ENCODE measurements around the gene KRT74.

The KRT74 gene

GRCh38 chr12:52519387-52519703 is 54.3 kb downstream of the KRT74 start:
- no peaks in the 10 kb centered on the region for H3K9me3 Mint-ChIP-seq
- no peak overlapping the region for H3K4me3 Mint-ChIP-seq
- ATAC-seq (replicated peaks; ENCODE audit: extremely low read depth, poor library complexity, severe bottlenecking) (no peak), DNase-seq (ENCODE audit: low spot score in 2 of 2) (peak in 1 of 2 donors; percentile 4)
- H3K36me3 Mint-ChIP-seq (ENCODE audit: insufficient read depth) = no peaks in the 10 kb centered on the region
- H3K27me3 Mint-ChIP-seq = no peaks in the 10 kb centered on the region
- peaks cover 6% of the 10 kb centered on the region for H3K4me1 Mint-ChIP-seq
- no peak overlapping the region for H3K27ac Mint-ChIP-seq (ENCODE audit: low read depth)

- ATAC-seq (replicated peaks; ENCODE audit: extremely low read depth, poor library complexity, severe bottlenecking) (no peak), DNase-seq (ENCODE audit: low spot score in 2 of 2) (no peak)
- Mint-ChIP-seq H3K27ac (ENCODE audit: low read depth) (no peak overlapping the region), H3K27me3 (no peaks in the 10 kb centered on the region), H3K4me3 (no peak overlapping the region), H3K4me1 (peaks cover 6% of the 10 kb centered on the region), H3K9me3 (no peaks in the 10 kb centered on the region), H3K36me3 (ENCODE audit: insufficient read depth) (no peaks in the 10 kb centered on the region)
Observed at GRCh38 chr12:52518574-52519386, 54.9 kb downstream of the KRT74 start.

- Mint-ChIP-seq H3K27ac (ENCODE audit: low read depth) (no peak overlapping the region), H3K4me3 (no peak overlapping the region), H3K9me3 (no peaks in the 10 kb centered on the region), H3K4me1 (peaks cover 6% of the 10 kb centered on the region), H3K36me3 (ENCODE audit: insufficient read depth) (no peaks in the 10 kb centered on the region), H3K27me3 (no peaks in the 10 kb centered on the region)
- DNase-seq (ENCODE audit: low spot score in 2 of 2) (peak in 1 of 2 donors; percentile 6), ATAC-seq (replicated peaks; ENCODE audit: extremely low read depth, poor library complexity, severe bottlenecking) (no peak)
Observed at GRCh38 chr12:52517888-52518287, 55.8 kb downstream of the KRT74 start.

GRCh38 chr12:52517005-52517835 is 56.4 kb downstream of the KRT74 start:
- no peak for ATAC-seq (replicated peaks; ENCODE audit: extremely low read depth, poor library complexity, severe bottlenecking)
- no peak overlapping the region for H3K27ac Mint-ChIP-seq (ENCODE audit: low read depth)

GRCh38 chr12:52515927-52516831 is 57.5 kb downstream of the KRT74 start:
- H3K27ac Mint-ChIP-seq (ENCODE audit: low read depth) = no peak overlapping the region
- no peaks in the 10 kb centered on the region for H3K27me3 Mint-ChIP-seq
- no peaks in the 10 kb centered on the region for H3K4me1 Mint-ChIP-seq
- peaks cover 2% of the 10 kb centered on the region for H3K36me3 Mint-ChIP-seq (ENCODE audit: insufficient read depth)
- H3K9me3 Mint-ChIP-seq = no peaks in the 10 kb centered on the region
- DNase-seq (ENCODE audit: low spot score in 2 of 2) = no peak
- ATAC-seq (replicated peaks; ENCODE audit: extremely low read depth, poor library complexity, severe bottlenecking) = no peak
- no peak overlapping the region for H3K4me3 Mint-ChIP-seq

More at GRCh38 chr12:52517005-52517835, 56.4 kb downstream of the KRT74 start:
- Mint-ChIP-seq H3K9me3 (no peaks in the 10 kb centered on the region), H3K27me3 (no peaks in the 10 kb centered on the region), H3K4me3 (no peak overlapping the region), H3K36me3 (ENCODE audit: insufficient read depth) (no peaks in the 10 kb centered on the region), H3K4me1 (peaks cover 6% of the 10 kb centered on the region)
- peak in 1 of 2 donors; percentile 5 for DNase-seq (ENCODE audit: low spot score in 2 of 2)

All from central memory CD8-positive, alpha-beta T cell (primary cell).